Fibroblast of mammary gland (primary cell): ENCODE data around the gene TARM1.

Experiments used
- DNase-seq: peaks from one replicate; pipeline ENCODE4 v3.0.0-alpha.2; 2010; ENCODE audit warnings: low read depth
- H3K4me3 ChIP-seq: 2 replicates; pipeline ENCODE4 v1.5.1; 2011; ENCODE audit warnings: low read depth, mild to moderate bottlenecking, low read length, moderate library complexity; ENCODE audit not compliant: control insufficient read depth
- TF ChIP-seq, protein P1 (sequence below): conservative IDR thresholded peaks from 2 replicates; pipeline ENCODE4 v1.5.1; 2011; ENCODE audit warnings: low read depth, low read length, inconsistent platforms; ENCODE audit not compliant: control insufficient read depth, insufficient read depth

TARM1 gene

GRCh38 chr19:54084410-54084809 is 3.2 kb upstream of the TARM1 start:
- no peak overlapping the region for H3K4me3 ChIP-seq
- no peak for DNase-seq
- TF ChIP-seq, protein P1, sequence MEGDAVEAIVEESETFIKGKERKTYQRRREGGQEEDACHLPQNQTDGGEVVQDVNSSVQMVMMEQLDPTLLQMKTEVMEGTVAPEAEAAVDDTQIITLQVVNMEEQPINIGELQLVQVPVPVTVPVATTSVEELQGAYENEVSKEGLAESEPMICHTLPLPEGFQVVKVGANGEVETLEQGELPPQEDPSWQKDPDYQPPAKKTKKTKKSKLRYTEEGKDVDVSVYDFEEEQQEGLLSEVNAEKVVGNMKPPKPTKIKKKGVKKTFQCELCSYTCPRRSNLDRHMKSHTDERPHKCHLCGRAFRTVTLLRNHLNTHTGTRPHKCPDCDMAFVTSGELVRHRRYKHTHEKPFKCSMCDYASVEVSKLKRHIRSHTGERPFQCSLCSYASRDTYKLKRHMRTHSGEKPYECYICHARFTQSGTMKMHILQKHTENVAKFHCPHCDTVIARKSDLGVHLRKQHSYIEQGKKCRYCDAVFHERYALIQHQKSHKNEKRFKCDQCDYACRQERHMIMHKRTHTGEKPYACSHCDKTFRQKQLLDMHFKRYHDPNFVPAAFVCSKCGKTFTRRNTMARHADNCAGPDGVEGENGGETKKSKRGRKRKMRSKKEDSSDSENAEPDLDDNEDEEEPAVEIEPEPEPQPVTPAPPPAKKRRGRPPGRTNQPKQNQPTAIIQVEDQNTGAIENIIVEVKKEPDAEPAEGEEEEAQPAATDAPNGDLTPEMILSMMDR = no peak

- DNase-seq = no peak
- no peak overlapping the region for H3K4me3 ChIP-seq
- TF ChIP-seq, protein P1 = no peak
Observed at GRCh38 chr19:54077334-54077733, 3.8 kb downstream of the TARM1 start.

GRCh38 chr19:54074851-54075250 is 6.3 kb downstream of the TARM1 start:
- no peak overlapping the region for H3K4me3 ChIP-seq
- no peak for DNase-seq
- TF ChIP-seq, protein P1 = no peak

- no peak for DNase-seq
- H3K4me3 ChIP-seq = no peak overlapping the region
- TF ChIP-seq, protein P1 = no peak
Observed at GRCh38 chr19:54073829-54074228, 7.3 kb downstream of the TARM1 start.

DNA sequence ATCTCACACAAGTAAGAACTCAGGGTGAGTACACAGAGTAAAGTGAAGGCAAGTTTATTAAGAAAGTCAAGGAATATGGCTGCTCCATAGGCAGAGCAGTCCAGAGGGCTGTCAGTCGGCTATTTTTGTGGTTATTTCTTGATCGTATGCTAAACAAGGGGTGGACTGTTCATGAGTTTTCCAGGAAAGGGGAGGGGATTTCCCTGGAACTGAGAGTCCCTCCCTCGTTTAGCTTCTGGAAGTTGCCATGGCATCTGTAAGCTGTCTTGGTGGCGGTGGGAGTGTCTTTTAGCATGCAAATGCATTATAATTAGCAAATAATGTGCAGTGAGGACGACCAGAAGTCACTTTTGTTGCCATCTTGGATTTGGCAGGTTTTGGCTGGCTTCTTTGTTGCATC is 11.7 kb downstream of the TARM1 start:
- no peak overlapping the region for H3K4me3 ChIP-seq
- TF ChIP-seq, protein P1 = no peak
- no peak for DNase-seq

GRCh38 chr19:54063350-54064116 is 17.6 kb downstream of the TARM1 start, which contains the start of gene VSTM1:
Gene VSTM1, minus strand, starts transcription at chr19:54063897. Its CDS starts 120 bp downstream, at chr19:54063777.
- TF ChIP-seq, protein P1 = no peak
- DNase-seq = no peak
- no peak within 1 kb of the TSS for H3K4me3 ChIP-seq

- DNase-seq = no peak
- no peak overlapping the region for H3K4me3 ChIP-seq
- TF ChIP-seq, protein P1 = no peak
Observed at GRCh38 chr19:54062643-54063042, 18.5 kb downstream of the TARM1 start.
